Measurements from ENCODE around the gene CACNB1.

Gene CACNB1

GRCh38 chr17:39219647-39220154 is 22.2 kb upstream of the CACNB1 start:
- H3K4me3 ChIP-seq (ENCODE audit: low read depth, low read length): no peak overlapping the region
- TF ChIP-seq, protein P1, sequence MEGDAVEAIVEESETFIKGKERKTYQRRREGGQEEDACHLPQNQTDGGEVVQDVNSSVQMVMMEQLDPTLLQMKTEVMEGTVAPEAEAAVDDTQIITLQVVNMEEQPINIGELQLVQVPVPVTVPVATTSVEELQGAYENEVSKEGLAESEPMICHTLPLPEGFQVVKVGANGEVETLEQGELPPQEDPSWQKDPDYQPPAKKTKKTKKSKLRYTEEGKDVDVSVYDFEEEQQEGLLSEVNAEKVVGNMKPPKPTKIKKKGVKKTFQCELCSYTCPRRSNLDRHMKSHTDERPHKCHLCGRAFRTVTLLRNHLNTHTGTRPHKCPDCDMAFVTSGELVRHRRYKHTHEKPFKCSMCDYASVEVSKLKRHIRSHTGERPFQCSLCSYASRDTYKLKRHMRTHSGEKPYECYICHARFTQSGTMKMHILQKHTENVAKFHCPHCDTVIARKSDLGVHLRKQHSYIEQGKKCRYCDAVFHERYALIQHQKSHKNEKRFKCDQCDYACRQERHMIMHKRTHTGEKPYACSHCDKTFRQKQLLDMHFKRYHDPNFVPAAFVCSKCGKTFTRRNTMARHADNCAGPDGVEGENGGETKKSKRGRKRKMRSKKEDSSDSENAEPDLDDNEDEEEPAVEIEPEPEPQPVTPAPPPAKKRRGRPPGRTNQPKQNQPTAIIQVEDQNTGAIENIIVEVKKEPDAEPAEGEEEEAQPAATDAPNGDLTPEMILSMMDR (conservative IDR thresholded peaks at IDR 0.05; ENCODE audit: low read depth, low read length): no peak
- no peak for DNase-seq (ENCODE audit: low read depth)

- no peak overlapping the region for H3K4me3 ChIP-seq (ENCODE audit: low read depth, low read length)
- DNase-seq (ENCODE audit: low read depth): no peak
- TF ChIP-seq, protein P1 (conservative IDR thresholded peaks at IDR 0.05; ENCODE audit: low read depth, low read length): no peak
Observed at GRCh38 chr17:39218906-39219305, 21.4 kb upstream of the CACNB1 start.

DNA sequence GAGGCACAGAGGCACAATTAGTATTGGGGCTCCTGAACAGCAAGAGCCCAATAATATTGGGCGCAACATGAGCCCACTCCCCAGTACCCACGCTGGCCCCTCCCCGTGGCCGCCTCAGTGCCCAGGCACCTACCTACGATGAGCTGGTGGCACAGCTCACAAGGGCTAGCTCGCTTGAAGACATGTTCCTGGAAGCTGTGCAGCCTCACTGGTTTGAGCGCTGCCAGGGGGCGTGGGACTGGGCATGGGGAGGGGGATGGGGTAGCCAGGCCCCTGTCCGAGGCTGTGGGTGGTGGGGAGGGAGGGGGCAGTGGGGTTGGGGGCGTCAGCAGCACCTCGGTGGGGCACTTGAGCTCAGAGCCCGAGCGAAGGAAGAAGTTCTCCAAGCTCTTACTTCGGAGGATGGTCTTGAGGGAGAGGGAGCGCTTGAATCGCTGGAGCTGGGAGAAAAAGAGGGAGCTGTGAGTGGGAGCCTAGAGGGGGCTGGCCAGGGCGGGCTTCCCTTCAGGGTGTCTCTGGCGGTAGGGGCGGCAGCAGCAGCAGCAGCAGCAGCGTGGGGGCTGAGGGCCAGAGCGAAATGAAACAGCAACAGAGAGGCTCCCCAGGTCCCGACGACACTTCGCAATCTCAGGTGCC is 20.4 kb upstream of the CACNB1 start:
- H3K4me3 ChIP-seq (ENCODE audit: low read depth, low read length): no peak overlapping the region
- TF ChIP-seq, protein P1 (conservative IDR thresholded peaks at IDR 0.05; ENCODE audit: low read depth, low read length): no peak
- no peak for DNase-seq (ENCODE audit: low read depth)

DNA sequence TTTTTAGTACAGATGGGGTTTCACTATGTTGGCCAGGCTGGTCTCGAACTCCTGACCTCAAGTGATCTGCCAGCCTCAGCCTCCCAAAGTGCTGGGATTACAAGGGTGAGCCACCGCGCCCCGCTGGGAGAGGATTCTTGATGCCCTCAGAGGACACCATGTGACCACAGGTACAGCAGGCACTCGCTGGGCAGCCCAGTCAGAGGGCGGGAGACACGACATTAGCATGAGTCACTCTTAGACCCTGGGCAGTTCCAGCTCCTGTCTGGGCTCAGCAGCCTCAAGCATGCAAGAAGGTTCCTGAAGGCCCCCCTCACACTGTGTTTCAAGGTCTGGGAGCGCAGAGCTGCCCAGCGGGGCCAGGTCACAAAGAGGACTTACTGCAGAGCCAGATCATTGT is 16.4 kb upstream of the CACNB1 start:
- TF ChIP-seq, protein P1 (conservative IDR thresholded peaks at IDR 0.05; ENCODE audit: low read depth, low read length): no peak
- no peak overlapping the region for H3K4me3 ChIP-seq (ENCODE audit: low read depth, low read length)
- peak; percentile 45 for DNase-seq (ENCODE audit: low read depth)

DNA sequence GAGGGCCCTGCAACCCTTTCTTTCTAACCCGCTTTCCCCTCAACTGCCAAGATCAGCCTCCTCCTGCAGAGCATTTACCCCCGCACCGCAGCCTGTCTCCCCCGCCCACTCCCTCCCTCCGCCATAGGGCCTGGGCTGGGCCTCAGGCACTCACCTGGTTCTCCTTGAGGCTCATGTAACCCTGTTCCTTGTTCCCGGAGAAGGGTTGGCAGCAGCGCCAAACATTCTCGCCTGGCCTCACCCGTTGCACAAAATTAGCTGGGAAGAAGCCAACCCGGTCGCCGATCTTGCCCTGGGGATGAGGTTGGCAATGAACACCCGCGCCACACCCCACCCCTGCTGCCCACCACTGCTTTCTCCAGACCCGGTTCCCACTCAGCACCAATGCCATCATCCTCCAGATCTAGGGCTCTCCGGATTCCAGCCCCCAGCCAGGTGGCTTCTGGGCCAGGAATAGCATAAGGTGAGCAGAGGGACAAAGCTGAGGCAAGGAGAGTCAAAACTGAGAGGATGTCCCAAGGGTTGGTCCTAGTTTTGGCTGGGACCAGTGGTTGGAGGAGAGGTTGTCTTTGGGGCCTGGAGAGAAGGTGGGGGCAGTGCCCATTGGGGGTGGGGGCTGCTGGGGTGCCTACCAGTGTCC is 15.5 kb upstream of the CACNB1 start:
- no peak overlapping the region for H3K4me3 ChIP-seq (ENCODE audit: low read depth, low read length)
- TF ChIP-seq, protein P1 (conservative IDR thresholded peaks at IDR 0.05; ENCODE audit: low read depth, low read length): no peak
- no peak for DNase-seq (ENCODE audit: low read depth)

DNA sequence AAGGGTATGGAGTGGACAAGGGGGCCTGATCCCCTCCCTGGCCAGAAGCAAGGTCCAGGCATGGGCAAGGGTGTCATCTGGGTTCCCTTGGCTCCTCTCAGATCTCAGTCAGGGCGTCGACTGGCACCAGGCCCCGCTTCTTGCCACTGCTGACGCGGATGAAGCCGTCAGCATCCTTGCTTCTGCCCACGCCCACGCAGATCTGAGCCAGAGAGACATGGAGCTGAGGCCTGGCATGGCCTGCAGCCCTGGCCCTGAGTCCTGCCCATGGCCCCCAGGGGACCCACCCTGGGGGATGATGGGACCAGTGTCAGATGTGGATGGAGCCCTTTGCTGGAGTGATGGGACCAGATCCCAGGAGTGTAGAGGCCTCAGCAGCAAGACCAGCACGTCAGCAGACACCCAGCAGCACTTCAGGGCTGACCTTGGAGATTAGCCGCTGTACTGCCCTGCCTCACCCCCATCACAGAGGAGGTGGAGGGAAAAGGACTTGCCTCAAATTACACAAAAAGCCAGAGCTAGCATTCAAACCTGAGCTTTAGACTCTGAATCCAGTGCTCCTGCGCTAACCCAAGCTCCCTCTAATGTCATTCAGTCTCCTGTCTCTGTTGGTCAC is 14.8 kb upstream of the CACNB1 start:
- TF ChIP-seq, protein P1 (conservative IDR thresholded peaks at IDR 0.05; ENCODE audit: low read depth, low read length): no peak
- H3K4me3 ChIP-seq (ENCODE audit: low read depth, low read length): no peak overlapping the region
- DNase-seq (ENCODE audit: low read depth): no peak

All from choroid plexus epithelial cell (primary cell).